NCI-H1092 (cell line): ENCODE results near the gene OR7A10.

Source experiments
- DNase-seq: peaks from one replicate; lab custom pipeline; 2025; lab: John Stamatoyannopoulos, UW

The OR7A10 gene

DNA sequence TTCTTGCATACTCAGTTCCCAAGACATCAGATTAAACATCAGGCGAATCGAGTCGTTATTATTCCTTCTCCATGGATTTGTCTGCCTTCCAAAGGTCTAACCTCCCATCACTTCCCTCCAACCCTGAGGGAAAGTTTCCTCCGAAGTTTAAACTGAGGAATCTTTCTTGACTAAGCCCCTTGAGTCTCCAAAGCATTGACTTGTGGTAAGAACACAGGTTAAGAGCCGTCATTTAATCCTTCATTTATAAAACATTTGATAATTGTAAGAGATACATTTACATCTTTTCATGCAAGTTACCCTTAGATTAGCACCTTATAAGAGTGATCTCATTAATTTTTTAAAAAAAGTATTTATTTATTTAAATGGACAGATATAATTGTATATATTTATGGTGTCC, at the start of gene OR7A10:
Gene OR7A10 (minus strand): TSS at position 101 of the 400 bp plus-strand sequence. CDS start 7,045 bp downstream, outside the sequence.
- no peak for DNase-seq

DNA sequence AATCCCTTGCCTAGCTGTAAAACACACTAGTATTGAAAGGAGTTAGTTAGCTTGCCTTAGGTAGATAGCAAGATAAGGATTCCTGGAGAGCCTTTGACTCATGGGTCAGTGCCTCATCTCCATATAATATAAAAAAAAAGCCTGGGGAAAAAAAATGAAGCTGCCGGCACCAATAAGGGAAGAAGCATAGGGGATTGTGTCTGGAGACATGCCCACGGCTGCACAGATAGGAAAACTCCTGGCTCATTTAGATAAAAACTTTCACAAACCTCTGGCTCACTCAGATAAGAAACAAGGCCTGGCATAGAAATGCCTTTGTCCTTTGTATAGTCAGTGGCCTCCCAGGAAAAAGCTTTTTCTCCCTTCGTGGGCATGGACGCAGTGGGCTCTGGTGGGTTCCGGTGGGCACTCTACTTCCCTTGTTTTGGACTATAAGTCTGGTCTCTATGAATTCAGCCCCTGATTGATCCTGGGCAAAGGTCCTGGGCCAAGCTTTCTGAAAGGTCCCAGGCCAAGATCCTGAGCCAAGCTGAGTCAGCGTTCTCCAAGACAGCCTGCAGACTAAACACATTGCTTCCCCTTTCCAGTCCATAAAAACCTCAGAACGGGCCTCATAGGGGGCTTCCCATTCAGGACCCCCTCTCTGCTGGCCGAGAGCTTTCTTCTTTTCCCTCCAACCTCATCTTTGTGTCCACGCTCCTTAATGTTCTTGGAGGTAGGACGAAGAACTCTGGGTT, 42.1 kb upstream of the OR7A10 start:
- DNase-seq: no peak

DNA sequence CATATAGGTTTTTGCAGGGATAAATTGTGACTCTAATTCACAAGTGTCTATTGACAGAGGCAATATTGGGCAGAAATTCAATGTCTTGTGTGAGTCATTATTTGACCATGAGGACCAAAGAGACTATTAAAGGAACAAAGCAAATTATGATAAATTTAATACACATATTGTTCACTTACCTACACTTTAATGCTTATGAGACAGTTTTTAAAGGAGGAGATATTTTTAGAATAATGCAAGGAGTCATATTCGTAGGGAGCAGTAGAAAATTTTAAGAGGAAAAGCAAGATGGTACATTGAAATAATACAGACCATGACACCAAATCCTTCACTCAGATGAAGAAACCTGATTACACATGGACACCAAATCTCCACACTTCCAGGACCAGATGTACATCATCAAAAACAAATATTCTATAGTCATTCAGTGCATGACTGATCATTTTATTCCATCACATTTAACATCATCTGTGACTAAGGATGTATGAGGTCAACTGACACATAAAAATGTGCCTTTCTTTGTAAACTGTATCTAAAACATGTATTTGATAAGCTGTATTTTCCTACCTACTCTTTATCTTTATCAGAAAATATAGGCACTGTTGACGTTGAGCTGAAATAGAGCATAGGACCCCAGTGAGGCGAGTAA, 41.4 kb upstream of the OR7A10 start:
- no peak for DNase-seq

DNA sequence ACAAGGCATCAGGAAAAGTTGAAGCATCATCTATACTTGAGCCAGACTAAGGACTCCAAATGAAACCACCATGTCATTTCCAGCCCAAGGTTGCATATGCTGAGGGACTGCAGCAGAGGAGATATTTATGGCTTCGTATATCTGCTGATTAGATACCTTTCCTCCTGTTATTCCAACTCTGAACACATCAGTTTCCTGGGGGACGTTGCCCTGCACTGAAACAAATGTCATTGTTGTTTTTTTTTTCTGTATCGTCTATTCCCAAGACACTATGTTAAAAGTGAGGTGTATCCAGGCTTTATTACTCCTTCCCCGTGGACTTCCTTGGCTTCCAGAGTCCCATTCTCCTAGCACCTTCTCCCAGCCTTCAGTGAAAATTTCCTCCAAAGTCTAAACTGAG, 37.3 kb upstream of the OR7A10 start, which contains the start of gene OR7A17:
Gene OR7A17 (minus strand): TSS at position 101 of the 400 bp plus-strand sequence. CDS start 4,777 bp downstream, outside the sequence.
- DNase-seq: no peak

DNA sequence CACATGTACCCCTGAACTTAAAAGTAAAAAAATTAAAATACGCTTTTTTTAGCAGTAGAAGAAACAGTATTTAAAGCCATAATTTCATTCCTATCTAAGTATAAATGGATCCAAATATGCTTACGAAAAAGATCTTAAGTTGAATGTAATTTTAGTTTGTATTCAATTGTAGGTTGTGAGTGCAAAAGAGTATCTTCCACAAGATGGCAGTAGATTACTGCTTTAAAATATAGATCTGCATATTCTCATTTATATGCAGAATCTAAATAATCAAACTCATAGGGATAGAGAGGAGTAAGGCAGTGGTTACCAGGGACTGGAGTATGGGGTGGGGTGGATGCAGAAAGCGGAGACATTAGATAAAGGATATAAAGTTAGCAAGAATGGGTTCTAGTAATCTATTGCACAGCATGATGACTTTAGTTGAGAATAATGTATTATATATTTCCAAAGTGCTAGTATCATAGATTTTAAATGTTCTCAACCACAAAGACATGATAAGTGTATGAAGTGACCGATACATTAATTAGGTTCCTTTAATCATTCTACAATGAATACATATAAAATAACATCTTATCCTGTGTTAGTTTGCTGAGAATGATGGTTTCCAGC, 23.0 kb upstream of the OR7A10 start:
- DNase-seq: no peak

DNA sequence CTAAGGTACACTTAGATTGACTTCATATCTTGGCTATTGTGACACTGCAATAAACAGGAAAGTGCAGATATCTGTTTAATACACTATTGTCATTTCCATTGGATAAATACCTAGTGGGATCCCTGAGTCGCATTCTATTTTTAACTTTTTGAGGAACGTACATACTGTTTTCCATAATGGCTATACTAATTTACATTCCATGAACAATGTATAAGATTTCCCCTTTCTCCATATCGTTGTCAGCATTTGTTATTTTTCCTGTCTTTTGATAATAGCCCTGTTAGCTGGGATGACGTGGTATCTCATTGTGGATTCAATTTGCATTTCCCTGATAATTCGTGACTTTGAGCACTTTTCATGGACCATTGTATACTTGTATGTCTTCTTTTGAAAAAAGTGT, 19.8 kb upstream of the OR7A10 start:
- DNase-seq: no peak

DNA sequence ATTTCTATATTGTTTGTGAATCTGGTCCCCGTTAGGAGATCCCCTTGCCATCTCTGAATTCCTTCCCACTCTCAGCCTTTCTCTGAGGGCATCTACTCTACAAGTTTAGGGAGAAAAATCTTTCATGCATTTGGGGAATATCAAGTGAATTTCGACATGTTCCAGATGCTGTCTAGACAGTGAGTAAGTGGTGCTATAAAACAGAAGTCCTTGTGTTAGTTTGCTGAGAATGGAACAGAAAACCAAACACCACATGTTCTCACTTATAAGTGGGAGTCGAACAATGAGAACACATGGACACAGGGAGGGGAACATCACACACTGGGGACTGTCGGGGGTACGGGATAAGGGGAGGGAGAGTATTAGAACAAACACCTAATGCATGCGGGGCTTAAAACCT, 5.1 kb downstream of the OR7A10 start:
- no peak for DNase-seq

DNA sequence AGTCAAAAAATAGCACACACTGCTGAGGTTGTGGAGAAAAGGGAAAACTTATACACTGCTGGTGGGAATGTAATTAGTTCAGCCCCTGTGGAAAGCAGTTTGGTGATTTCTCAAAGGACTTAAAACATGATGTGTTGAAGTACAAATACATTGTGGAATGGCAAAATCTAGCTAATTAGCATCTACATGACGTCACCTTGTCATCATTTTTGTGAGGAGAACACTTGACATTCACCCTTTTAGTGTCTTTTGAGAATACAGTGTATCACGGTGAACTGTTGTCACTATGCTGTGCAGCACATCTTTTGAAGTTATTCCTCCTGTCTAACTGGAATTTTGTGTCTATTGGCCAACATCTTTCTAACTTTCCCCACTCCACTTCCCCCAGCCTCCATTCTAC, 5.6 kb downstream of the OR7A10 start:
- DNase-seq: no peak

DNA sequence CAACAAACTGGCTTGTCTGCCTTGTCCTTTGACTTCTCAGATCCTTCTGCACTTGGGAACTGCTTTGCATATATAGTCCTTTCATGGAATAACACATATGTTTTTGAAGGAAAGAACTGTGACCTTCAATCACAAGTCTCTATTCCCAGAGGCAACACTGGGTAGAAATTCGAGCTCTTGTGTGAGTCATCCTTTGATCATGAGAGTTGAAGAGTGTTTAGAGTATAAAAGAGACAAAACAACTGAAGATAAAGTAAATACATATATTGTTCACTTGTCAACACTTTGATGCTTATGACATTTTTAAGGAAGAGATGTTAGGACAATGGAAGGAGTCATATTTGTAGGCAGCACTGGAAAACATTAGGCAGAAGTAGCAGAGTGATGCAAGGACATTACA, 8.5 kb downstream of the OR7A10 start:
- no peak for DNase-seq

DNA sequence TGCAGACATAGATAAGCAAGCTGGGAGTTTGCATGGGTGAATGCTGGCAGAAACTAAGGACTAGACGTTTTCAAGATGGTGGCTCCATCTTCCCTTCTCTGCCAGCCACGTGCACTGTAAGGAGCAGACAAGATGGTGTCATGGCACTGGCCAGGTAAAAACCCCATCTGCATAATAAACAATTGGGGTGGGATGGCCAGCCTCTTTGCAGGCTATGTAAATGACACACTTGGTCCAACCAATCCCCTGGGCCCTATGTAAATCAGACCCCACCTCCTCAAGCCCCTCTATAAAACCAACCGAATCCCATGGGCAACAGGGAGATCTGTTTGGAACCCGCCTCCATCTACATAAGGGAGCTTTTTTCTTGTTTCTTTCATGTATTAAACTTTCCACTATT, 11.3 kb downstream of the OR7A10 start:
- DNase-seq: no peak

DNA sequence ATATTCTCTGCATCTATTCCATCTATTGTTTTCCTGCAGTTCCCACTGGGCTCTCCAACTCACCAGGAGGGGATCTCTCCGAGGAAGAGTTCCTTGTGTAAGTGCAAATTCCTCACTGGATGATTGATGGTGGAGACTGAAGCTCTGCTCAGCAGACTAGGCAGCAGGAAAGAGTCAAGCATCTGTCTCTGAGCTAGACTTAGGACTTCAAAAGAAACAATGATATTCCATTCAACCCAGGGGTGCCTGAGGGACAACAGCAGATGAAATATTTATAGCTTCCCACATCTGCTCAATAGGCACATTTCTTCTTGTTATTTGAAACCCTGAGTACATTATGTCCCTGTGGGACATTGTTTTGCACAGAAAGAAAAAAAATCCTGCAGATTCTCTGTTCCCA, 13.7 kb downstream of the OR7A10 start, which contains the start of the genes OR7A5 and OR7C1:
Gene OR7A5 (minus strand): TSS at position 175 of the 400 bp plus-strand sequence. CDS start 6,944 bp downstream, outside the sequence.
Gene OR7C1 (minus strand): TSS at position 175 of the 400 bp plus-strand sequence. CDS start 35,049 bp downstream, outside the sequence.
- DNase-seq: no peak

DNA sequence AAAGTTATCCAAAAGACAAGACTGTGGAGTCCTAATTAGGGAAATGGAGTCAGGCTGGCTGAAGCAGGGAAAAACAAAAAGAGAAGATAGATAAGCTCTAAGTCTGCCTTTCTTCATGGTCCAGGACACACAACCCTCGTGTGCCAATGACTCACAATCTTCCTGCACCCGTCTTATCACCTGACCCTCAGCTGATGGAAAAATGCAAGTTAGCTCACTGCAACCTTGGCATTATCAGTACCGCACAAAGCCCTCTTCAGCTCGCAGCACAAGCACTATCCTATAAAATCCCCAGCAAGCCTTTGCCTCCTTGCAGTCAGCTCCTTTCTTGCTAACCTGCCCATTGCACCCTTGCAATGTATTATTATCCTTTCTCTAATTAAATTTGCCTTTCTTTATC, 18.0 kb downstream of the OR7A10 start:
- no peak for DNase-seq

DNA sequence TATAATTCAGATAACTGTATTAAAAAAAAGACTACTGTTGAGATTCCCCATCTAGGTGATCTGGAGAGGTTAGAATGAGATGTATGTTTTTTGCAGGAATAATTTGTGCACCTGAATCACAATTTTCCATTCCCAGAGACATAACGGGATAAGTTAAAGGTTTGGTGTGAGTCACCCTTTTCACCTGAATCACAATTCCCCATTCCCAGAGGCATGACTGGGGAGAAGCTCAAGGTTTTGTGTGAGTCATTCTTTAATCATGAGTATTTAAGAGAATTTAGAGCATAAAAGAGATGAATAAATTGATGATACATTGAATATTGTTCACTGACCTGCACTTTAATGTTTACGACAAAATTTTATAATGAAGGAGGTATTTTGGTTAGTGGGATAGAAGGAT, 22.7 kb downstream of the OR7A10 start:
- no peak for DNase-seq

DNA sequence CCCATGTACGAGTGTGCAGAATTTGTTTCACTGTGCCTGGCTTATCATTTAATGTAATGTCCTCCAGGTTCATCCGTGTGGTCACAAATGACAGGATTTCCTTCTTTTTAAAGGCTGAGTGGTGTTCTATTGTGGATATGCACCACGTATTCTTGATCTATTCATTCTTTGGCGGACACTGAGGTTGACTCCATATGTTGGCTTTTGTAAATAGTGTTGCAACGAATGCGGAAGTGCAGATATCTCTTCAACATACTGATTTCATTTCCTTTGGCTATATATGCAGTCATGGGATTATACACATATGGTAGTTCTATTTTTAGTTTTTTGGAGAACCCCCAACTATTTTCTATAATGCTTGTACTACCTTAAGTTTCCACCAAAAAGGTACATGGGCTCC, 26.8 kb downstream of the OR7A10 start:
- DNase-seq: no peak

DNA sequence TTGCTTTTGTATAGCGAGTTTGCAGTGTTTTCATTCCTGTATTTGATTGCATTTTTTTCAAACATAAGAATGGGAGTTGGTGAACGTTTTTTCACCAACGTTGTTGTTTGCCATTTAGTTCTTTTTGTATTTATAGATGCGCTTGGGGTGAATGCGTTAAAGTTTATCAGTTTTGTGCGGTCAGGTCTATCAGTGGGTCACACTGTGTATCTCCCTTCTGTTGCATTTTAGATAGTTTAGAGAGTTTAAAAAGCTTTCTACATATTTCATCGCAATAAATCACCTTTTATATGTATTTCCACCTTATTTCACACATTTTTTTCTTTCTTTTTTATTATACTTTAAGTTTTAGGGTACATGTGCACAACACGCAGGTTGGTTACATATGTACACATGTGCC, 30.1 kb downstream of the OR7A10 start:
- DNase-seq: no peak

DNA sequence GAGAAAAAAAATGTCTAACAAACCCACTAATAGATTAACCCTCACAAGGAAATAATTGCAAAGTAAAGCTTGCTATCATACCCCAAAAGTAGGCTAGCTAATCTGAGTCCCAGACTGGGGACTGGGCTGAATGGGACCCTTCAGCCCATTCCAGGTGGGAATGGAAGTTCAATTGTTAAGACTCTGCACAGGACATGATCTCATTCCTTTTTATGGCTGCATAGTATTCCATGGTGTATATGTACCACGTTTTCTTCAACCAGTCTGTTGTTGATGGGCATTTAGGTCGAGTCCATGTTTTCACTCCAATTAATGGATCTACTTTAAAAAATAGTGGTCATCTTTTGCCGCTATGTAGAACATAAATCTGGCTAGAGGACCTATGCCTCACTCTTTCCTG, 31.7 kb downstream of the OR7A10 start:
- DNase-seq: no peak

DNA sequence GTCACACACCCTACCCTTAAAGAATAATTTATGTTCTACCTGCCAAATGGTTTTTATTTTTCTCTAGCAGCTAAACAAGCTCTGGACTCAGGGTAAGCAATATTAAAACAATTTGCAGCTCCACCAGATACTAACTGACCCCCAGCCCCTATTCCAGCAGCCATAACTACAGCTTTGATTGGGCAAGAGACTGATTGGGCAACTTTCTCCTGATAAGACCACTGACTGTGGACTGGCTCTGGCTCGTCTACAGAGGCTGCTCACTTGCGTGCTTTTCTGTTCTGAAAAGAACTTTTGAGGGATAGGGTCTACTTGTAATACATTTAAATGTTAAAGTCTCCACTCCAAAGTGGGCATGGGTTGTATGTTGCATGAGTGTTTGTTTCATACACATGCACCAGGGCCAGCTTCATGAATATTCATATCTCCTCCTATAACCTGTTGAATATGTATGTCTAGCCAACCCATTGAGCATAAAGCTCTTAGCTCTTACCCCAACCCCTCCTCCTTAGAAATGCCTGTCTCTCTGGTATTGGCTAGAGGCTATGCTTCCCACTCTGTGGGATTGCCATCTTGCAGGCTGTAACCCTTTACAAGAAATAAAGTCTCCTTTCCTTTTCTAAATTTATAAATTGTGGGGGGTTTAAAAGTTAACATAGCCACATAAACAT, 33.6 kb downstream of the OR7A10 start:
- no peak for DNase-seq

DNA sequence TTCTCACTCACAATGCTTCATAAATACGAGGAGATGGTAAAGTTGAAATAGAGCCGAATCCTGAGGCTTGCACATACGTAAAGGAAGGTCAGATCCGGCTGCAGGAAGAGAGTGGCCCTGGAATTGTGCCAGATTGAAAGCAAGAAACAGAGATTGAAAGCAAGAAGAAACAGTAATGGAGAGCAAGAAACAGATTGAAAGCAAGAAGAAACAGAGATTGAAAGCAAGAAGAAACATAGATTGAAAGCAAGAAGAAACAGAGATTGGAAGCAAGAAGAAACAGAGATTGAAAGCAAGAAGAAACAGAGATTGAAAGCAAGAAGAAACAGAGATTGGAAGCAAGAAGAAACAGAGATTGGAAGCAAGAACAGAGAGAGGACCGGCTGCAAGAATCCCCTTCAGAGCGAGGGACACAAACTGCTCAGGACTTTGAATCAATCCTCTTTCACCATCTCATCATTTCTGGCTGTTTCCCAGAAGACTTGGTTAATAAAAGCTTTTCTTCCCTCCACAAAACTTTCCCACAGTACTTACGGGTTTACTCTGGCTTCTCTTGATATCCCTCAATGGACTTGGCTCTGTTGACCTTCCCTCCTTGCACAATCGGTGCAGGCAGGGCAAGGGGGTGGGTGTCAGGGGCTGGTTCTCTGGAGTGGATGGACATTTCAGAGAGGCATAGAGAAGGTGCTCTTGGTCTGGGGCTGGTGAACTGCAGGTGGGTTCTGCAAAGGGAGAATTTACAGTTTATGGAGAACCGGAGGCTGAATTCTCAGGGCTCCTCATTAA, 39.3 kb downstream of the OR7A10 start:
- DNase-seq: no peak

DNA sequence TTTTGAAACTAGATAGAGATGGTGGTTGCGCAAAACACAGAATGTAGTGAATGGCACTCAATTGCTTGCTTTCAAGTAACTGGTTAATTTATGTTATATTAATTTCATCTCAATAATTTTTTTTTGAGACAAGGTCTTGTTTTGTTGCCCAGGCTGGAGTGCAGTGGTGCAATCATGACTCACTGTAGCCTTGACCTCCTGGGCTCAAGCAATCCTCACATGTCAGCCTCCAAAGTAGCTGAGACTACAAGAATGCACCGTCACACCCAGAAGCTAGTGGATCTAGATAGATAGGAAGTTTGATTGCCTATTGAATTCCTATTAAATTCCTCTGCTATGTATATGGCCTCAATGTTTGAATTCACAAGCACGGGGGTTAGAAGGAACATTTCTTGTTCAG, 44.0 kb downstream of the OR7A10 start:
- DNase-seq: no peak

DNA sequence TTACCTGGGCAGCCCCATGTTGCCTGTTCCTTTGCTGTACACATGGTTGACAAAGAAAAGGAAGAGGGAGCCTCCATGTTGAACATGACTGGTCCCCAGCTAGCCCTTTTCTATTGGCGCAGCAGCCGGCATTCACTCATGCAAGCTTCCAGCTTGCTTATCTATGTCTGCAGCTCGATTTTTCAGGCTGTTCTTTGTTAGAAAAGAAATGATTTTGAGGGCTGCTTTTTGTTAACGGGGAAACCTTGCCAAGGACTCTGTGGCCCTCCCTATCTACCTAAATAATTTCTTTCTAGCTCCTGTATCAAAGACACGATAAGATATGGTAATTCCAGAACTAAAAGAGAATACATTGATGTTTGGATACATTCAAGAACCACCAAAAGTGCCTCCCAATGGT, 50.0 kb downstream of the OR7A10 start:
- DNase-seq: no peak

DNA sequence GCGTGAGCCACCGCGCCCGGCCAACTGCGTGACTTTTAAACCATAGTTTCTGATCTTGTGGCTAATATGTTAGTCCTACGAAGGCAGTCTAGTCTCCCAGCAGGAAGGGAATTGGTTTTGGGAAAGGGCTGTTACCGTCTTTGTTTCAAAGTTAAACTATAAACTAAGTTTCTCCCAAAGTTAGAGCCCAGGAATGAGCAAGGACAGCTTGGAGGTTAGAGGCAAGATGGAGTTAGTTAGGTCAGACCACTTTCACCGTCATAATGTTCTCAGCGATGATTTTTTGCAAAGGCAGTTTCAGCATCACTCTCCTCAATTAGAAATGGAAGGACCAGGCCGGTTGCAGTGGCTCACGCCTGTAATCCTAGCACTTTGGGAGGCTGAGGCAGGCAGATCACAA, 52.7 kb downstream of the OR7A10 start:
- no peak for DNase-seq
